Stimulated activated CD4-positive, alpha-beta T cell treated with anti-CD3 and anti-CD28 coated beads, Interleukin-1b, Interleukin-23, amount 100 ng/mL, for 24 hours (primary cell): ENCODE results near the gene CACNA1S.

Source experiments
- DNase-seq, 4 experiments: peaks; one replicate each; pipeline ENCODE4 v3.0.0-alpha.2; 2020; ENCODE audit warnings: low read depth in 4 of 4, low spot score in 1 of 4

Gene CACNA1S

GRCh38 chr1:201112173-201112731, at the start of gene CACNA1S:
TSS of gene CACNA1S (minus strand) at chr1:201112426. CDS start at chr1:201112339, 87 bp downstream.
- no peak for DNase-seq

GRCh38 chr1:201157949-201158348, 45.7 kb upstream of the CACNA1S start:
- no peak for DNase-seq

DNA sequence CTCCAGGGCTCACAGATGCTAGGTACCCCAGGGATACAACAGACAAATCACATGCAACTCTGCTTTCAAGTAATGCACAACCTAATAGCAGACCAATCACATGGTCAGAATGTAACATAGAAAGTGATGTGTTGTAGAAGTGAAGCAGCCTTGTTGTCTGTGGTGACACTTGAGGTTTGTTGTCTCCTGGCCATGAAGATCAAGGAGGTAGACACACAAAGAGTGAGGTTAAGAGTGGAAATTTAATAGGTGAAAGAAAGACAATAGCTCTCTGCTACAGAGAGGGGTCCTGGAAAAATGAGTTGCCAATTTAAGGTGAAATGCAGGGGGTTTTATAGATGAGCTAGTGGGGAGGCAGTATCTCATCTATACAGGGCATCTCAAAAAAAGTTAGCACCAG, 44.6 kb upstream of the CACNA1S start:
- DNase-seq: no peak

DNA sequence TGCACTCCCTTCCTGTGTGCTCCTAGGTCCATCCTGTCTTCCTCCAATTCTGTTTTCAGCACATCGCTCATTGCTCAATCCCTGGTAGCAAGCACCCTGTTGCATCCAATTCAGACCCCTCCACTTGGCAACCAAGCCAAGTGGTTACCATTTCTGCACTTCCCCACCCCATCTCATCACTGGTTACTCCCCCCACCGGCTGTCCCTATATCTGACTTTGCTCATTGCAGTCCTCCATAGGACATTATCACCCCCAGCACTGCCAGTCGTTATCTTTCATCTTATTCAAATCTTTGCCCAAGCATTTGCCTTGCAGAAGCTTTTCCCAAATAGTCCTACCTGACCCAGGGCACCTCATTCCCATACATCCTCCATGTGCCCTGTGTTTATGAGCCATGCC, 44.1 kb upstream of the CACNA1S start:
- DNase-seq: no peak

- DNase-seq: no peak
These were observed 43.1 kb upstream of the CACNA1S start for GRCh38 chr1:201155354-201155753.

DNA sequence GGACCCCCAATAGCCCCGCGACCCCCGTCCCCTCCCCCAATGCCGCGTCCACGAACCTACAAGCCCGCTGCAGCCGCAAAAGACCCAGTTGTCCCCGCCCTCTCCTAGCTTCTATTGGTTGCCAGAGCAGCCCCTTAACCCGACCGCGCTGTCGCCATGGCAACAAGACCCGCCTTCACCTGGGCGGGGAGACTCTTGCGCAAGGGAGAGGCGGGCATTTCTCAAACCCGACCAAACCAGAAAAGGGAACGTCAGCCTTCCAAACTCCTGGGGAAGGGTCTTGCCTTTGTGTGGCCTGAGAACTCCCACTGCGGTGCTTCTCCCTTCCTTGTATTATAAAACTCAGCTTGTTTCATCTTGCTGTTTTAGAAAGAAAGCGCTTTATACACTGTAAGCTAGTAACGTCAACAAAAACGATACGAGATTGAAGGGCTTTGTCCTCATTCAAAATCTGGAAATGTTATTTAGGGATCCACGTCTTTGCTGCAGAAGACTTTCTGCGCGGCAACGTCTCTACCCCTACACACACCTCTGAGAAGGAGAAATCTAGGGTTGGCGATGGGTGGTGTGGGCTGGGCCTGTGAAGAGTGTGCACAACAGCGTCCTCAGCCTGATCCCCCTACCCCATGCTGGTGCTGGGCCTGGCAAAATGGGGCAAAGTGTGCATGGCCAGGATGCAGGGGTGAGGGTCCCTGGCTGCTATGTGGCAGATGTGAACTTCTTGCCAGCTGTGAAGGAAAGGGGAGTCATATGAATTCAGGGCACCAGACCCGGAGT, 42.4 kb upstream of the CACNA1S start, which contains the start of gene TMEM9:
TMEM9 (minus strand) TSS at position 86 of the 777 bp plus-strand sequence. CDS start 551 bp downstream, outside the sequence.
- peak; percentile 96 to 99 (median 98) for DNase-seq

DNA sequence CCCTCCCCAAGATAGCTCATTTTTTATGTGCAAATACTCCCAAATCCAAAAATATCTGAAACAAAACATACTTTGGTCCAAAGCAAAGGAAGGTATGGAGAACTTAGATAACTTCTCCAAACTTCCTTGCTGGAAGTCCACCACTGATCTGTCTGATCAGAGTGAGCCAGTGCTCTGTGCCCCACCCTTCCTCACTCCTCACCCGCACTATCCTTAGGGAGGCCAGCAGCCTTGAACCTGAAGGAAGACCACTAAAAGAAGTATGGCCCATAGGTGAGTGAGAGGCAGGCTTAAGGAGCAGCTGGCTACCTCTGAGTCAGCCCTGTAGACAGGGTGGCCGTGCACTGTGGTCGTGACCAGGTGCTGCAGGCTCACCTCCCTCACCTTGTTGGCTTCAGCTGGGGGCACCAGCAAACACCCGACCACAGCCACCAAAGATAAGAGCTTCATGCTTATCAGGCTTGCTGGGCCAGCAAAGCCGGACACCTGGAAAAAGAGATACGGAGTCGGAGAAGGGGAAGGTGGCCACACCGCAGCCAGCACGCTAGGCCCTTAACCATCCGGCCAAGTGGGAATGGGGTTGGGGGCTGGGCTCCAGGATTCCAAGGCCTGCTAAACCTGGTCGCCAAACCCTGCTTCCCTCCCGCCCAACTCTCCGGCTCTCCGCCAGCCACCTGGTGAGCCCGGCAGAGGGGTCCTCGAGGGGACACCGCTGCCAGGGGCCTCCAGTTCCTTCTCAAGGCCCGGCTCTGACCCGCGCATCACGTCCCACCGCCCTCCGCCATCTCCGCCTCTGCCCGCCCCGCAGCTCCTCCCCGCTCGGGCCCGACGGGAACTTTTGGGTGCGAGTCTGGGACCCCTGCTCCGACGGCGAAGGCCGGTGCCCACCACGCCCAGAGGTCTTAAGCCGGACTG, 41.5 kb upstream of the CACNA1S start:
- DNase-seq: peak in 2 of 4 experiments; percentile 26 to 28

GRCh38 chr1:201149400-201149799, 37.2 kb upstream of the CACNA1S start:
- DNase-seq: no peak

DNA sequence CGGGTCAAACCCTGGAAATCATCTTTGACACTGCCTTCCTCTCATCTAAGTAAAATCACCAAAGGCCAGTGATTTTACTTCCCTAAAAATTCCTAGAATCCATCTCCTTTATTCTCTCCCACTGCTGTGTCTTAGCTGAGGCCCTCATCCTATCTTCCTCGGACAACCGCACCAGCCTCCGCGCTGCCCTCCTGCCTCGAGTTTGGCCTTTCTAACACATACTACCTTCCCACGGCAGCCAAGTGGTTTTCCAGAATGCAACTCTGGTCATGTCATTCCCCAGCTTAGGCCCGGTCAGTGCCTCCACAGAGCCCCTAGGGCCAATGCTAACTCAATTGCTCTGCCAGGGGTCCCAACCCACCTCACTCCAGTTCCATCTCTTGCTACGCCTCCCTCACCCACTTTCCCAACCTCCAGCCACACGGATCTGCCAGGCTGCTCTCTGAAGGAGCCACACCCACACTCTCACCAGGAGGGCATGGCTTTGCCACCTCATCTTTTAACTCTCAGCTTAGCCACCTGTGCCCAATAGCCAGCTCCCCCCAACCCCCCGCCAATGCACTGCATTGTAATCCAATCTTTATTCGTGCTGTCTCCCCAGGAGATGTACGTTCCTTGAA, 35.3 kb upstream of the CACNA1S start:
- DNase-seq: no peak

DNA sequence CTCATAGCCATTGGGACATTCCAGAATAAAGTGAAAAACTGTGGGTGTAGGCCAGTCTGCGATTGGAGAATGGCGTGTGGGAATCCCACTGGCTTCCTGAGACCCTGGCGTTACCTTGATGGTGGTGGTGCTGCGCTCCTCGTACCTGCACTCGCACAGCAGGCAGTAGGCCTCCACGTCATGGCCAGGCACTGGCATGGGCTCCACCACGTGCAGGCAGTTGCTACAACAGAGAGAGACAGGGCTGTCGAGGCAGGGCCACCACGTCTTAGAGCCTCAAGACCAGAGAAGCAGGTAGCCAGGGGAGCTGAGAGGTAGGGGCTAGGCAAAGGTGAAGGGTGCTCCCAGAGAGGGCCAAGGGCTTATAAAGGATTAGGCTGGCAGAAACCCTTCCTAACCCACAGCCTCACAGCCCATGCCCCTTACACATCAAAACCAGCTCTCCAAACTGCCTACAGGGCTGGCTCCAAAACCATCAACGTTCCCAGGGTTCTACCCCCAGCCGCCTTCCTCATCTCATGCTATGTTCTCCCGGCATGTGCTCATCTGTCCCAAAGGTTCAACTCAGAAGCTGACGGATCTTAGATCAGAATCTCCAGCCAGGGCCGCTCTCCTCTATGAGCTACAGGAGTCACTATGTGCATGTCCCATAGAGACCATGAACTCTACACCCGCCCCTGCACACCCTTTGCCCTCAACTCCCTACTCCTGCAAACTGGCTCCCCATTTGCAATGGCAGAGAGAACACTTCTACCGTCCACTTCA, 34.6 kb upstream of the CACNA1S start:
- no peak for DNase-seq

DNA sequence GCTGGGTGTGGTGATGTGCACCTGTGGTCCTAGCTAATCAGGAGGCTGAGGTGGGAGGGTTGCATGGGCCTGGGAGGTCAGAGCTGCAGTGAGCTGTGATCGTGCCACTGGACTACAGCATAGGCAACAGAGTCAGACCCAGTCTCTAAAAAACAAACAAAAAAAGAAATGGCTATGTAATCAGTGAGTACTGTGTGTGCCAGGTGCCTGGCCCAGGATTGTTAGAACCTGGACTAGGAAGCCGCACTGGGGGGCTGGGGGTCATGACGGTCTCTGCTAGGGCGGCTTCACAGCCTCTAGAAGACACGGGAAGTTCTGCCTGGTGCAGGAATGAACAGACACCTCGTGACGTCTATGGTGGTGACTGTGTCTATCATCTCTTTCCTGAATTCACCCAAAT, 33.6 kb upstream of the CACNA1S start:
- DNase-seq: no peak

- no peak for DNase-seq
These were observed 32.9 kb upstream of the CACNA1S start for GRCh38 chr1:201145132-201145531.

DNA sequence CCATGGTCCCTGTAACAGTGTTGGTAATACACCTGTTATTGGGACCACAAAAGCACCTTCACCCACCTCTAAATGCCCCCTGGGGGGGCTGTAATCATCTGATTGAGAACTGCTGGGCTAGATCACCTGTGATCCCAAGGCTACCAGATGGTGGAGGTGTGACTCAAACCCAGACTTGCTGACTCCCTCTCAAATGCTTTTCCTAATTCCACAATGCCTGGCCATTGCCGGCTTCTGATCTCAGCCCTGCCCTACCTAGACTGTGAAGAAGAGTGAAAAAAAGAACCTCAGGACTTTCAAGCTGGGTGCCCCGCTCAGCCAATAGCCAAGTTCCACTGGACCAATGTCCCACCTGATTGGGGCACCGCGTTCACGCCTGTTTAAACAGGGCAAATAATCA, 32.5 kb upstream of the CACNA1S start:
- DNase-seq: no peak

- DNase-seq: no peak
These were observed 31.8 kb upstream of the CACNA1S start for GRCh38 chr1:201143726-201144635.

- no peak for DNase-seq
These were observed 30.9 kb upstream of the CACNA1S start for GRCh38 chr1:201142849-201143725.

GRCh38 chr1:201142011-201142848, 30.0 kb upstream of the CACNA1S start:
- DNase-seq: no peak

DNA sequence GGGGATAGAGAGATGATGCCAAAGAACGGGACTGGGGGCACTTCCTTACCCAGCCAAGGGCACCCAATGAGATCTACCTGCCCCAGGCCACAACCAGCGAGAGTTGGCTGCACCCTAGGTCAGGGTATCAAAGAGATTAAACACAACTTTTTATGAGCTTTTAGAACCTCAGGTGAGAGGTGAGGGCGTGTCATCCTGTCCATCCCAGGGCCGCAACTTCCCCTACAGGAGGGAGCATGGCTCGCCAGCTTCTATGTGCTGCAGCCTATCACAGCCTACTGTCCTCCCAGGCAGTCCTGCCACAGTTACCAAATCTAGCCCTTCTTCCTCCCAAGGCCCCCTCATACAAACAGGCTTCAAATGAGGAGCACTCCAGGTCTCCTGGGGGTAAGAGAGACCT, 29.2 kb upstream of the CACNA1S start:
- no peak for DNase-seq

DNA sequence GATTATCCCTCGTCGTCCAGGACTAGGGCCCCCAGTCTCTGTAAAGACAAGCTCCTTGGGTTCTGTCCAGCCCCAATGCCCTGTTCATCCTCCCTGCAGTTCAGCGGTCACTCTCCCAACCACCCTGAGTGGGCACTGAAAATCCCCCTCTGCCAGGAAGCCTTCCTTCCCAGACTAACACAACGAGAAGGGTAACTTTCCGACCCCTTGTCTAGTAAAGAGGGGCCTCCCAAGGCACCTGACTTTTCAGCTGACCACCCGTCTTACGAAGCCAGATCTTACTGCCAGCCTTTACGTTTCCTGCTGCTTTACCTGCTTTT, 28.7 kb upstream of the CACNA1S start:
- no peak for DNase-seq
